GM19099 (cell line): Measurements from ENCODE around the gene ZNF283.

Source experiments
- POLR2A ChIP-seq: IDR thresholded peaks from 3 replicates; pipeline ENCODE4 v1.6.1; 2011; ENCODE audit warnings: low read depth; ENCODE audit not compliant: insufficient read length; ENCODE audit errors: extremely low read depth

ZNF283 gene

DNA sequence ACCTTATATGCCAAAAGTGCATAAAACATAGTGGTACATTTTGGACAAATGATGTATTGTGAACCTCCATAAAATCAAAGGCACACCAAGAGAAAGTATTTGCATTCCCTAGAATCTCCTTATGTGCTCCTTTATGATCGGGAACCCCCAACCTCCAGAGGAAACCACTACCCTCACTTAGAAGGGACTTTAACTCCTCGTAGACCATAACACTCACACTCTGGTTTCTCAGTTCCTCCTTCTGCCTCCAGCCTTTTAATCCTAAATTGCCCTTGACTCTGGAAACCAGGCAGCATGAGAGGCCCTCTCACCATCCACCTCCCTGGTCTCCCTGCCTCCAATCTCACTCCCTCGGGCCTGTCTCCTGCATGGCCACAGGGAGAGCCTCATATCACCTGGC, 36.5 kb upstream of the ZNF283 start:
- no peak for TF ChIP-seq POLR2A

DNA sequence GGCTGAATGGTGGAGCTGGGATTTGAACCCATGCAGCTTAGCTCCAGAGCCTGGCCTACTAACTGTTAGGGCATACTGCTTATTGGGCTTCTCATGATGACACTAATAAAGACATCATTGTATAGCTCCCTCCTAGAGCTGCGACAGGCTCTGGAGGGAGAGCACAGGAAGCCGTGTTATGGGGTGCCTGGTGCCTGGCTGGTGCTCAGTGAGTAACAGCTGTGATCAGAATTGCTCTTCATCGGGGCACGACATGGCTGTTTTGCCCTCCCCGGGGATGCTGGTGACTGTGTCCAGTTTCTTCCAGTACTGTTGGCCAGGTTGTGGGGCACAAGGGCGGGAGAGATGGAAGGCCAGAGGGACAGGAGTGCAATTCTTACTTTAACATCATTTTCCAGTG, 30.0 kb upstream of the ZNF283 start:
- no peak for TF ChIP-seq POLR2A

DNA sequence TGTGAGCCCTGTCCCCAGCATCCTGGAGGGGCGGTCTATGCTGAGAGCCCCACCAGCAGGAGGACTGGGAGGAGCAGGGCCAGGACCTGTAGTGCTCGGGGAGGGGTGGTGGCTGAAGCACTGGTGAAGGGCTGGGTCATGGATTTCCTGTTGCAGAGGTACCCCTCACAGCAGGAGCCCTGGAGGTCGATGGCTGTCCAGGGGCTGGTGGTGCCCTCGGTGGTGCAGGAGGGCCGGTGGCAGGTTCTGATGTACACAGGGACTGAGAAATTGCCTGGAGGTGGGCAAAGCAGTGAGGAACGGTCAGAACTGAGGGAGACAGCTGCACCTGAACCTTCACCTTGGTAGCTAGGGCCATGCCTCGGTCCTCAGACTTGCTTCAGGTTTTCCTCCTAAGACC, 29.6 kb upstream of the ZNF283 start:
- TF ChIP-seq POLR2A, result no peak

DNA sequence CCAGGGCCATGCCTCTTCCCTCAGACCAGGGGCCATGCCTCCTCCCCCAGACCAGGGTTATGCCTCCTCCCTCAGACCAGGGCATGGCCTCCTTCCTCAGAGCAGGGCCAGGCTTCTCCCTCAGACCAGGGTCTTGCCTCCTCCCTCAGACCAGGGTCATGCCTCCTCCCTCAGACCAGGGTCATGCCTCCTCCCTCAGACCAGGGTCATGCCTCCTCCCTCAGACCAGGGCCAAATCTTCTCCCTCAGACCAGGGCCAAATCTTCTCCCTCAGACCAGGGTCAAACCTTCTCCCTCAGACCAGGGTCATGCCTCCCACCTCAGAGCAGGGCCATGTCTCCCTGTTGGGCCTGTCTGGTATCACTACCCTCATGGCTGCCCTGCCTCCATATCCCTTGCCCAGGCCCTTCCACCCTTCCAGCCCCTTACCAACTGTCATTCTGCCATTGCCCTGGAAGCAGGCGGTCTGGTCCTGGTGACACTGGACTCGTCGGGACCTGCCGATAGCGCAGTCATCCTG, 29.0 kb upstream of the ZNF283 start:
- no peak for TF ChIP-seq POLR2A

DNA sequence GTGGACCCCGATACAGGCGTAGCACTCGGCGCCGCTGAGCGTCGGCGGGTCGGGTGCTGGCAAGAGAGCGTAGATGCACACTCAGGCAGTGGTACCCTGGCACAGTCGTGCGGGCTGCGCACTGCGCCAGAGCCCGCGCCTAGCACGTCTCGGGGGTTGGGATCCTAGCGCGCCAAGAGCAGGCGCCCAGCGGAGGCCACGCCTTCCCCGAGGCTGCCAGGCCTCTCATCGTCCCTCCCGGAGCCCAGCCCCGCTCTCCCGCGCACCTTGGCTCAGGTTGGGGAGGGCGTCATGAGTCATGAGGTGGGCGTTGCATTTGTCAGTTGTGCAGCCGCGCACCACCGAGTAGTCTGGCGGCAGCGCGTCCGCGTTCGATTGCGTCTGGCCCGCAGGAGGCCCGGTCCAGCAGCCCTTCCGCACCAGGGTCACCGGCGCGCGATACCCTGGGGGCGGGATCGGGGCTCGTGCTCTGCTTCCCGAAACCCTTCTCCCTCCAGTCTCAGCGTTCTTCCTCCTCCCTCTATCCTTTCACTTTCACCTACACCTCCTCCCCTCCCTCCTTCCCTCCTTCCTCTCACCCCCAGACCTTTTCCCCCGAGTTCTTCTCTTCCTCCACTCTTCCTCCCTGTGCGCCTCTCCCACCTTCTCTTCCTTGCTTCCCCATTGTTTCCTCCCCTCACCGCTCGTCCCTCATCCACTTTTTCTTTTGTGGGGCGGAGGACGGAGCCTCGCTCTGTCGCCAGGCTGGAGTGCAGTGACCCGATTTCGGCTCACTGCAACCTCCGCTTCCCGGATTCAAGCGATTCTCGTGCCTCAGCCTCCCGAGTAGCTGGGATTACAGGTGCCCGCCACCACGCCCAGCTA, 28.3 kb upstream of the ZNF283 start:
- no peak for TF ChIP-seq POLR2A

DNA sequence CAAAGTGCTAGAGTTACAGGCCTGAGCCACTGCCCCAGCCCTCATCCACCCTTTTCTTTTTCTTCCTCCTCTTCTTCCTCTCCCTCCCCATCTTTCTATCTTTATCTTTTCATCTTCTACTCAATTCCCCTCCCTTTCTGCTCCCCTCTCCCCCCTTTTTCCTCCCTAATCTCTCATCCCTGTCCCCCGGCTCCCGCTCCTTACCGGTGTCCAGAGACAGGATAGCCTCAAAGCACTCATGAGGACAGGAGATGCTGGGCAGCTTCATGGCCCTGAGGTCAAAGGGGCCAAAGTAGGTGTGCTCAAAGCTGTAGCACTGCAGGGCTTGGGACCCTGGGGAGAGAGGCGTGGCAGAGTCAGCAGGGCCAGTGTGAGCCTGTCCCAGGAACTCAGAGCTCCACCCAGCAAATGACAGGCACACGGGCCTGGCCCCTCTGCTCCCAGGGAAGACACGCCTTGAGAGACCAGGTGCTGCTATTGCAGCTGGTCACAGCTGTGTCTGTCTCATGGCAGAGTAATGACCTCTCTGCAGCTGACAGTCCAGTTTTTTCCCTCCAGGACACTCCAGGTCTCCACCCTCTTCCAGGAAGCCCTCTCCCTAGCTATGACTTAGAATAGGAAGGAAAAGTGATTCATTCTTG, 27.5 kb upstream of the ZNF283 start:
- no peak for TF ChIP-seq POLR2A

DNA sequence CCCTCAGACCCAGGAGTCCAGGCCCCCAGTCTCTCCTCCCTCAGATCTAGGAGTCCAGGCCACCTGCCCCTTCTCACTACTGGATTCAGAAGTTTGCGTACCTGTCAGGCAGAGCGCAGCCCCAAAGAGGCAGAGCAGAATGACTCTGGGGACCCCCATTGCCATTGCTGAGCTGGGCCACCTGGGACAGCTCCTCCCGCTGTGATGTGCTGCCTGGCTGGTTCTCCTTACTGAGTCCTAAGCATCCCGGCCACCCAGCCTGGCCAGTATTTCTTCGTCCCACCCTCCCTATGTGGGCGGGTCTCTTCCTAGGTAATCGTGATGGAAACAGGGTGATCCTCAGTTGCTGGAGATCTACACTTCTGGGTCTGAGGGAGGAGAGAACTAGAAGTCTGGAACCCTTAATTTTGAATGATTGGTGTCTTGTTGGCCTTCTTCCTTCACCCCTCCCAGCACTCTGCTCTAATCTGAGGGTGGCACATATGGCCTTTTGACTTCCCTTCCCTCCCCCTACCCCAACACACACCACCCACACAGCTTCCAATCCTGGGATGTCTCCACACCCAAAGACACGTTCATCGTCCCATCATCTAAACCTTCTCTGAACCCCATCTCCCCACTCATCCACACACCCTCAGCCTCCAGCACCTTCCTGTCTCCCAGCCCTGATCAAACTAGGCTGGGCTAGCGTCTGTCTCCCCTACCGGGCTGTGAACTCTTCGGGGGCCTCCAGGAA, 24.7 kb upstream of the ZNF283 start, which contains the start of gene LYPD5:
Gene LYPD5, minus strand, starts transcription at position 232 of the 736 bp plus-strand sequence. Its CDS starts 67 bp downstream, at position 165.
- TF ChIP-seq POLR2A, result no peak

DNA sequence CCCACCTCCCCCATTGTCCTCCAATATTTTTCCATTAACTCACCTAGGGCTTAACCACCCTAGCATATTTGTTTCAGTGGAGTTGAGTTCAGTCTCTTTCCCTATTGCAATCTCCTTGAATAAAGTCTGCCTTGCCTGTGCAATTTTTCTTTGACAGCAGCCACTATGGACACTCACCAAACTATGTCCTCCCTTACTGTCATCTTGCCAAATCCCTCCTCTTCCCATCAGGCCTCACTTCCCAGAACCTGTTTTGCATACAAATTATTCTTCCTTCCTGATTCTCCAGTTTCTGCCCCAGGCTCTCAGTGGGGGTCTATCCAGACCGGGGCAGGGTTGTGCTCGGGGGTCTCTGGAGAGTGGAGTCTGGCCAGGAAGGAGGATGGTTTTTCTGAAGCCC, 22.7 kb upstream of the ZNF283 start:
- TF ChIP-seq POLR2A, result no peak

DNA sequence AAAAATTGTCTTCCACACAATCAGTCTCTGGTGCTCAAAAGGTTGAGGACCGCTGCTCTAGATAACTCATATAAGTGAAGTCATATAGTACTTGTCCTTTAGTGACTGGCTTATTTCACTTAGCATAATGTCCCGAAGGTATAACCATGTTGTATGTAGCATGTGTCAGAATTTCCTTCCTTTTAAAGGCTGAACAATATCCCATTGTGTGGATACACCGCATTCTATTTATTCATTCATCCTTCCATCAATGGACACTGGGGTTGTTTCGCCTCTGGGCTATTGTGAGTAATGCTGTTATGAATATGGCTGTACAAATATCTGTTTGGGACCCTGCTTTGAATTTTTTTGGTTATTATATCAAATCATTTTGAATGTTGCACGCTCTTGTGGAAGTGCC, 20.3 kb upstream of the ZNF283 start:
- no peak for TF ChIP-seq POLR2A

DNA sequence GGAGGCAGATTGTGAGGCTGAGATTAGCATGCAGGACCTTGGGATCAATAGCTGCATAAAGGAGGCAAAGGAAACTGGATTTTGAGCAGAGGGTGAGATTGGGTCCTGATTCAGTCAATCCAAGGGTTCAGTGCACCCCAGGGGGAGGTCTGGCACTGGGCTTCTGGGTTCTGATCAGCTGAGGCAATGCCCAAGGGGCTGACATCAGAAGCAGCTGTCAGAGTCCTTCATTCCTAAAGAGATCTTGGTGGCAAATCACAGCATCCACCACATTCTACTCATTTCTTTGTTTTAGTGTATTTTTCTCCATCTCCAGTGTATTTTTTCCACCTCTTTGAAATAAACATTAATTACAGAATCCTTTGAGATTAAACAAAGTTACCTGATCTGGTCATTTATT, 19.5 kb upstream of the ZNF283 start:
- TF ChIP-seq POLR2A, result no peak

DNA sequence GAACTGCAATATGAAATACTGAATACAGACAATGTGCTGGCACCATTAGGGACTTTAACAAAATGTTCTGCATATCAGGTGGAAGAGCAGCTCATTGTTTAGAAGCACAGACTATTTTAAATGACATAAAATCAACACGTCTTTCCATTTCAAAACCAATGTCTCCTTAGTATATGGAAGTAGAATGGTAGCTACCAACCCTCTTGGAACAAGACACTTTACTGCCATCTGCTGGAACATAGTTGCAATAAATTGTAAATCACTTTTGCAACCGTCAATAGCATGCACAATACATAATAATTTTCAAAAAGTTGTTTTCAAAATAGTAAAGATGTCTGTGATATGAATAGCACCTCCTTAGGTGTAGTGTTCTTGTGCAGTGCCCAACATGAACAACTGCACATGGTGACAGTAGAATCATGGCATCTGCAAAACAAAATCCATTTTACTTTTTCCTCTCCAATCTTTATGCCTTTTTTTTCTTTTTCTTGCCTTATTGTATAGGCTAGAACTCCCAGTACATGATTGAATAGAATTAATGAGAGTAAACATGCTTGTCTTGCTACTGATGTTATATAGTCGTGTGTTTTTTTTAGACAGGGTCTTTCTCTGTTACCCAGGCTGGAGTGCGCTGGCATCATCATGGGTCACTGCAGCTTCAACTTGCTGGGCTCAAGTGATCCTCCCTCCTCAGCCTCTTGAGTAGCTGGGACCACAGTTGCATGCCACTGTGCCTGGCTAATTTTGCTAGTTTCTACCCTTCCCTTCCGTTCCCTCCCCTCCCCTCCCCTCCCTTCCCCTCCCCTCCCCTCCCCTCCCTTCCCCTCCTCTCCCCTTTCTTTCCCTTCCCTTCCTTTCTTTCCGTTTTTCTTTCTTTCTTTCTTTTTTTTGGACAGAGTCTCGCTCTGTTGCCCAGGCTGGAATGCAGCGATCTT, 17.1 kb upstream of the ZNF283 start:
- TF ChIP-seq POLR2A, result no peak

DNA sequence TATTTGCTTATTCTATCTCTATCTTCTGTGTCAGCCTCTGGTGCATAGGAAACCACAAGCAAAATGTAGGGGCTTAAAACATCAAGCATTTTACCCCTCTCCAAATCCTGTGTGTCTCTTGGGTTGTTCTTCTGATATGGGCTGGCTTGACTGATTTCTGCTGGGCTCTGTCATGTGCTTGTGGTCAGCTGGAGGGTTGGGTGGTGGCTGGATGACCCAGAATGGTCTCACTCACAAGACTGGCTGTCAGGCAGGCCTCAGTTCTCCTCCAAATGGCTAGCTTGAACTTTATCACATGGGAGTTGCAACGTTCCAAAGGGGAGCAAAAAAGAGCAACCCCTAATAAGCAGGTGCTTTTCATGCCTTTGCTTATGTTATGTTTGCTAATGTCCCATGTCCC, 15.3 kb upstream of the ZNF283 start:
- TF ChIP-seq POLR2A, result no peak

DNA sequence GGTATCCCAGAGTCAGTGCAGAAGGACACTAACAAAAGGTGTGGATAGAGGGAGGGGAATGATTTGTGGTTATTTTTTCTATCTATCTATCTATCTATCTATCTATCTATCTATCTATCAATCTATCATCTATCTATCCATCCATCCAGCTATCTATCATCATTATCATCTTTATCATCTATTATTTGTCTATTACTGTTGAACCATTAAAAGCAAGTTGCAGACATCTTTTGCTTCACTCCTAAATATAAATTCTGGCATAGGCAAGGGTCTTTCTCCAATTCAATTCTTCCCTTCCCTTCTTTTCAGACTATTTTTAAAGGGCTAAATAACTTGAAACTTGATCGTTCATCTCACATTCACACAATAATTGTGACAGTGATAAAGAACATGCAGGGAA, 14.9 kb upstream of the ZNF283 start:
- no peak for TF ChIP-seq POLR2A

DNA sequence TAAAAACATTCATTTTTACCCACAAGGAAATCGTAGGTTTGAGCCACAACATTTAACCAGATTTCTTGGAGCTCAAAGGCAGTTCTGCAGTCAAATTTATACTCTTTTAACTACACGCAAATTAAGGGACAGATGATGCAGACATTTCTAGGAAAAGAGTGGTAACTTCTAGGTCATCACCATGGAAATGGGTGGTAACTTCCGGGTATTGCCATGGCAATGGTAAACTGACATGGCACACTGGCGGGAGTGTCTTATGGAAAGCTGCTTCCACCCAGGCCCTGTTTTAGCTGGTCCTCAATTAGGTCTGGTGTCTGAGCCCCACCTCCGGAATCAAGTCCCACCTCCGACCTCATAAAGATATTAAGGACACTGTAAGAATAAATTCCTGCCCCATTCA, 14.4 kb upstream of the ZNF283 start:
- TF ChIP-seq POLR2A, result no peak
